GM23248 (cell line): ENCODE measurements around the gene LRRN2.

Experiments used
- EZH2 ChIP-seq: fragments of 200-600 bp; sonication (generic); IDR thresholded peaks from 2 replicates; pipeline ENCODE4 v1.6.1; 2018; ENCODE audit warnings: antibody characterized with exemption, mild to moderate bottlenecking; ENCODE audit not compliant: insufficient read depth, poor library complexity, severe bottlenecking
- EZH2phosphoT487 ChIP-seq: fragments of 200-600 bp; sonication (generic); IDR thresholded peaks from 2 replicates; pipeline ENCODE4 v1.6.1; 2018; ENCODE audit warnings: antibody characterized with exemption, moderate library complexity, mild to moderate bottlenecking, low read depth; ENCODE audit not compliant: insufficient read depth

- no peak for TF ChIP-seq EZH2
- no peak for TF ChIP-seq EZH2phosphoT487
Measured at GRCh38 chr1:204605791-204606190, 79.7 kb downstream of the LRRN2 start.
